K562 (cell line): Measurements from ENCODE around the gene POP5. TPM values are rescaled to one million over a fixed set of nuclear protein-coding genes. Genes with fewer than 3 reads are reported as not detected.

ENCODE experiments used
- ATAC-seq: fragments of 200-7000 bp; cut with Tn5 transposase; 3 replicates; pipeline ENCODE4 v1.9.1; 2020; ENCODE audit warnings: moderate library complexity
- BruUV-seq: library from RNA; stranded (reverse); fragments of 400-500 nt; replicated peaks from 2 replicates; lab custom pipeline; 2021; lab: Mats Ljungman, UMichigan
- CTCF ChIA-PET: fragments of 300-600 bp; formaldehyde crosslinking; extraction: SDS; loops from one replicate; lab custom pipeline; 2021; ENCODE audit warnings: low intra/inter-chr PET ratio; lab: Yijun Ruan, JAX
- POLR2A ChIA-PET: fragments of 300-600, 350-650 bp; sonication (Branson Sonifier 250); formaldehyde crosslinking; extraction: SDS; loops from one replicate; lab custom pipeline; 2021; ENCODE audit warnings: antibody characterized with exemption, inconsistent platforms; lab: Yijun Ruan, JAX
- DNase-seq, 4 experiments: peaks; one replicate each; pipeline versions ENCODE4 v3.0.0 to v3.0.0-alpha.2; 2011 to 2018; ENCODE audit warnings: low spot score in 3 of 4, mixed read lengths in 3 of 4; ENCODE audit errors: extremely low read depth in 1 of 4
- FAIRE-seq: peaks from 2 replicates; lab custom pipeline; 2011; peaks lifted over from hg19 to GRCh38; lab: Jason Lieb, UNC
- H2AFZ ChIP-seq: 2 replicates; pipeline ENCODE4 v1.6.0; 2011; ENCODE audit warnings: low read depth, low read length, control low read depth, inconsistent platforms
- H3K27ac ChIP-seq: fragments of 200-600 bp; 3 replicates; pipeline ENCODE4 v1.8.0; 2011; ENCODE audit warnings: low read depth, mild to moderate bottlenecking, control low read depth, inconsistent platforms, low read length, moderate library complexity, mixed read lengths; ENCODE audit errors: extremely low read depth
- H3K27me3 ChIP-seq, 2 experiments: fragments of 300-600 bp in 1 of 2; 2 replicates in 1 of 2; 3 replicates in 1 of 2; pipeline versions ENCODE4 v1.6.0 to v1.8.0; 2011; ENCODE audit warnings: inconsistent platforms in 2 of 2, low read length in 2 of 2, mild to moderate bottlenecking in 1 of 2, mixed read lengths in 1 of 2, moderate library complexity in 1 of 2; ENCODE audit not compliant: control insufficient read depth in 2 of 2, insufficient read depth in 2 of 2
- H3K36me3 ChIP-seq: fragments of 300-600 bp; 3 replicates; pipeline ENCODE4 v1.8.0; 2011; ENCODE audit warnings: mild to moderate bottlenecking, low read length, inconsistent platforms; ENCODE audit not compliant: control insufficient read depth, insufficient read depth
- H3K4me1 ChIP-seq, 2 experiments: fragments of 200-600 bp in 1 of 2; replicated peaks in 1 of 2; 2 replicates in 1 of 2; 3 replicates in 1 of 2; pipeline versions ENCODE4 v1.5.1 to v1.8.0; 2011; ENCODE audit warnings: inconsistent platforms in 2 of 2, low read length in 2 of 2, mild to moderate bottlenecking in 1 of 2, mixed read lengths in 1 of 2, moderate library complexity in 1 of 2; ENCODE audit not compliant: control insufficient read depth in 2 of 2, insufficient read depth in 2 of 2
- H3K4me2 ChIP-seq: 2 replicates; pipeline ENCODE4 v1.6.1; 2011; ENCODE audit warnings: low read length, control low read depth, inconsistent platforms, mixed read lengths; ENCODE audit not compliant: insufficient read depth
- H3K4me3 ChIP-seq: fragments of 200-600 bp; sonication (generic), shearing (Covaris generic); 2 replicates; pipeline ENCODE4 v1.5.1; 2016; ENCODE audit warnings: control low read depth, inconsistent platforms
- H3K79me2 ChIP-seq: fragments of 200-600 bp; 3 replicates; pipeline ENCODE4 v1.8.0; 2011; ENCODE audit warnings: low read length, inconsistent platforms; ENCODE audit not compliant: control insufficient read depth, insufficient read depth
- H3K9ac ChIP-seq, 2 experiments: 2 replicates each; pipeline versions ENCODE4 v1.6.0 to v1.6.1; 2011; ENCODE audit warnings: low read depth in 2 of 2, low read length in 2 of 2, control low read depth in 1 of 2, inconsistent platforms in 1 of 2, mild to moderate bottlenecking in 1 of 2, mixed read lengths in 1 of 2; ENCODE audit not compliant: insufficient read depth in 1 of 2
- H3K9me1 ChIP-seq: one replicate; pipeline ENCODE4 v1.6.0; 2011; ENCODE audit warnings: inconsistent platforms, mild to moderate bottlenecking, low read length, moderate library complexity; ENCODE audit not compliant: control insufficient read depth, insufficient read depth
- H3K9me3 ChIP-seq: replicated peaks from 2 replicates; pipeline ENCODE4 v1.5.1; 2011; ENCODE audit warnings: low read depth, low read length, inconsistent platforms; ENCODE audit not compliant: control insufficient read depth, insufficient read depth
- H4K20me1 ChIP-seq: replicated peaks from 2 replicates; pipeline ENCODE4 v1.6.1; 2011; ENCODE audit warnings: low read length, inconsistent platforms, mixed read lengths; ENCODE audit not compliant: control insufficient read depth, insufficient read depth
- DIDO1 ChIP-seq: fragments of 450-650 bp; IDR thresholded peaks from 2 replicates; pipeline ENCODE4 v1.6.1; 2016; ENCODE audit warnings: low read depth, missing biosample characterization, missing genetic modification characterization
- HNRNPLL ChIP-seq: fragments of 200-400 bp; formaldehyde crosslinking; IDR thresholded peaks from 2 replicates; pipeline ENCODE4 v1.6.1; 2017; ENCODE audit warnings: low read length, low read depth, mild to moderate bottlenecking; ENCODE audit not compliant: poor library complexity, severe bottlenecking
- U2AF1 ChIP-seq: fragments of 200-400 bp; formaldehyde crosslinking; optimal IDR thresholded peaks from 2 replicates; pipeline ENCODE3; 2017; ENCODE audit warnings: mild to moderate bottlenecking, low read depth, low read length, moderate library complexity
- ZNF197 ChIP-seq: fragments of 200-800 bp; sonication (Bioruptor generic); IDR thresholded peaks from 2 replicates; pipeline ENCODE4 v1.6.1; 2016; ENCODE audit warnings: low read depth, missing genetic modification characterization, missing compliant biosample characterization
- ZNF586 ChIP-seq: fragments of 450-650 bp; formaldehyde crosslinking; conservative IDR thresholded peaks from 2 replicates; pipeline ENCODE4 v1.4.0; 2020; ENCODE audit warnings: mild to moderate bottlenecking, moderate library complexity
- ZNF778 ChIP-seq: fragments of 450-650 bp; formaldehyde crosslinking; IDR thresholded peaks from 2 replicates; pipeline ENCODE4 v1.4.0; 2020; ENCODE audit warnings: mild to moderate bottlenecking, moderate library complexity
- WGBS: fragments of 100-300 bp; shearing (Covaris generic); methylation state at CpG from one replicate; pipeline ENCODE4 v1.1.6; 2016; ENCODE audit warnings: low coverage, mixed read lengths; ENCODE audit not compliant: insufficient coverage; ENCODE audit errors: missing lambda C conversion rate; 5-methylcytosine and 5-hydroxymethylcytosine counted together
- in situ Hi-C: fragments of 300-500 bp; cut with MboI; formaldehyde crosslinking; loops from 4 replicates; pipeline ENCODE4 v1.15.0; 2018; ENCODE audit warnings: inconsistent platforms, mixed read lengths
- intact Hi-C: fragments of 100-400 bp; cut with micrococcal nuclease; formaldehyde crosslinking; loops from 2 replicates; pipeline ENCODE4 v1.14.2; 2022
- polyA plus RNA-seq, 8 experiments: library from polyadenylated mRNA; depleted of rRNA in 4 of 8; stranded (reverse) in 5 of 8; unstranded in 3 of 8; fragments of >200 nt; fragmentation: Nextera tagmentation in 2 of 8; fragmentation: Illumina TruSeq in 1 of 8; extraction: Ambion mirVana in 2 of 8; extraction: Trizol in 1 of 8; gene quantifications; 2 replicates each; pipeline versions ENCODE4 v1.2.1 to v1.2.3, GENCODE V29; 2011 to 2014; ENCODE audit warnings: inconsistent platforms in 1 of 8, missing spikeins in 1 of 8
- total RNA-seq, 7 experiments: library from RNA; depleted of rRNA in 6 of 7; stranded (reverse); fragments of >200 nt in 6 of 7; fragmentation: Illumina TruSeq in 2 of 7; extraction: Trizol in 2 of 7; gene quantifications; 2 replicates each; pipeline versions ENCODE4 v1.2.1 to v1.2.3, GENCODE V29; 2011 to 2021; ENCODE audit warnings: low replicate concordance in 1 of 7
- TF ChIP-seq, protein P1 (sequence below): sonication (generic); formaldehyde crosslinking; IDR thresholded peaks from 2 replicates; pipeline ENCODE4 v1.8.0; 2022; ENCODE audit warnings: mild to moderate bottlenecking, missing genetic modification reagents

Gene POP5
- total and polyA plus RNA-seq, 9 of the 15 experiments (the other 6 are each of a cell fraction or from before 2014, with no cell fraction given): 57.5 to 253 (median 73.8) TPM

DNA sequence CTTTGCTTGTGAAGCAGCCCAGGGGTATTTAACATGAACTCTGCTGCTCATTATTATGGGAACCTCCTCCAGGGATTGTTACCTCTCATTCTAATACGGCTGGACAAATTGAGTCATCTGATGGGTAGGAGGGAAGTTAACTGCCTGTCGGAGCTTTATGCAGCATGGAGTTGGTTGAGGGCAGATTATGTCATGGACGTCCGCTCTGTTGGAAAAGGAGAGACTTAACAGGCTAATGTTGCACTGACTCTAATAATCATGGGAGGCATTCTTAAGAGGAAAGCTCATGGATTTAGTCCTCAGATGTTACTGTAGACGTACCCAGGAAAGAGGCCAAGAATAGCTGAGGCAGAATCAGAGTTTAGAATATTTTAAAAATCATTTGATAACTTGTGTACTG lies 9.9 kb downstream of the POP5 start:
- DNase-seq (no peak), FAIRE-seq (no peak), ATAC-seq (no peak)
- no TSS peak for BruUV-seq
- no peaks in the 10 kb centered on the region for H3K79me2 ChIP-seq
- H3K9ac ChIP-seq: no peak overlapping the region
- no peak overlapping the region for H2AFZ ChIP-seq
- H4K20me1 ChIP-seq: peaks cover 4% of the 10 kb centered on the region; the same call in 1 of the 2 replicates
- CTCF ChIA-PET: no interaction called here
- POLR2A ChIA-PET: interaction anchor here (0.6 to 2.7 kb wide), 4 partner anchors 10 to 140 kb away, joined by 3 to 12 read pairs (median 4); partner anchors contain the start of gene POP5
- H3K9me1 ChIP-seq: no peaks in the 10 kb centered on the region
- no peak overlapping the region for H3K4me3 ChIP-seq
- H3K4me2 ChIP-seq: no peak overlapping the region
- in situ Hi-C loops (no loop called here), intact Hi-C loops (no loop called here)
- H3K36me3 ChIP-seq: peaks cover 86% of the 10 kb centered on the region
- H3K4me1 ChIP-seq: no peaks in the 10 kb centered on the region
- no peak overlapping the region for H3K27ac ChIP-seq
- WGBS: 88% methylated on average over 5 of the region's 5 CpGs
- H3K9me3 ChIP-seq: no peaks in the 10 kb centered on the region
- no peaks in the 10 kb centered on the region for H3K27me3 ChIP-seq
- TF ChIP-seq U2AF1: no peak
- no peak for TF ChIP-seq DIDO1
- TF ChIP-seq ZNF586 (CRISPR knock-in tag): no peak
- TF ChIP-seq HNRNPLL: no peak
- no peak for TF ChIP-seq ZNF778
- no peak for TF ChIP-seq ZNF197
- TF ChIP-seq, protein P1, sequence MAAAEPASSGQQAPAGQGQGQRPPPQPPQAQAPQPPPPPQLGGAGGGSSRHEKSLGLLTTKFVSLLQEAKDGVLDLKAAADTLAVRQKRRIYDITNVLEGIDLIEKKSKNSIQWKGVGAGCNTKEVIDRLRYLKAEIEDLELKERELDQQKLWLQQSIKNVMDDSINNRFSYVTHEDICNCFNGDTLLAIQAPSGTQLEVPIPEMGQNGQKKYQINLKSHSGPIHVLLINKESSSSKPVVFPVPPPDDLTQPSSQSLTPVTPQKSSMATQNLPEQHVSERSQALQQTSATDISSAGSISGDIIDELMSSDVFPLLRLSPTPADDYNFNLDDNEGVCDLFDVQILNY (CRISPR knock-in tag): no peak
